IMR-90 (cell line): Measurements from ENCODE around the gene PCSK5. TPM values are rescaled to one million over a fixed set of nuclear protein-coding genes. Genes with fewer than 3 reads are reported as not detected.

Source experiments
- ATAC-seq: fragments of 200-7000 bp; cut with Tn5 transposase; 2 replicates; pipeline ENCODE4 v1.9.1; 2020; ENCODE audit warnings: low read depth, mild to moderate bottlenecking, moderate library complexity
- BruUV-seq: library from RNA; stranded (reverse); fragments of 400-500 nt; replicated peaks from 2 replicates; lab custom pipeline; 2021; lab: Mats Ljungman, UMichigan
- CTCF ChIA-PET: fragments of 300-600 bp; formaldehyde crosslinking; extraction: SDS; loops from one replicate; lab custom pipeline; 2021; ENCODE audit warnings: antibody characterized with exemption; lab: Yijun Ruan, JAX
- POLR2A ChIA-PET: fragments of 300-600 bp; sonication (Branson Sonifier 250); formaldehyde crosslinking; loops from one replicate; lab custom pipeline; 2022; ENCODE audit warnings: antibody characterized with exemption; ENCODE audit not compliant: unreplicated experiment; lab: Charles Lee
- DNase-seq: peaks from one replicate; pipeline ENCODE4 v3.0.0; 2013
- H2AFZ ChIP-seq: replicated peaks from 2 replicates; pipeline ENCODE3; 2013; ENCODE audit warnings: low read length, mild to moderate bottlenecking; ENCODE audit not compliant: poor library complexity
- H2AK5ac ChIP-seq: 2 replicates; pipeline ENCODE4 v1.6.1; 2013; ENCODE audit warnings: low read depth, low read length, inconsistent platforms
- H2AK9ac ChIP-seq: replicated peaks from 2 replicates; pipeline ENCODE3; 2013; ENCODE audit warnings: mild to moderate bottlenecking, low read depth, low read length, moderate library complexity; ENCODE audit not compliant: poor library complexity
- H2BK120ac ChIP-seq: 2 replicates; pipeline ENCODE4 v1.6.1; 2013; ENCODE audit warnings: low read depth, low read length, inconsistent platforms
- H2BK15ac ChIP-seq: 3 replicates; pipeline ENCODE4 v1.6.1; 2013; ENCODE audit warnings: low read depth, low read length, inconsistent platforms
- H2BK20ac ChIP-seq: 2 replicates; pipeline ENCODE4 v1.6.1; 2013; ENCODE audit warnings: low read depth, mild to moderate bottlenecking, inconsistent platforms, low read length, moderate library complexity
- H2BK5ac ChIP-seq: 2 replicates; pipeline ENCODE4 v1.6.1; 2013; ENCODE audit warnings: mild to moderate bottlenecking, low read depth, low read length, inconsistent platforms; ENCODE audit not compliant: poor library complexity, severe bottlenecking
- H3K14ac ChIP-seq: replicated peaks from 2 replicates; pipeline ENCODE4 v1.6.1; 2013; ENCODE audit warnings: low read depth, low read length, inconsistent platforms
- H3K18ac ChIP-seq: 2 replicates; pipeline ENCODE4 v1.6.1; 2013; ENCODE audit warnings: low read depth, low read length, control low read depth
- H3K23ac ChIP-seq: 2 replicates; pipeline ENCODE4 v1.6.1; 2013; ENCODE audit warnings: low read depth, low read length, inconsistent platforms
- H3K27ac ChIP-seq: 2 replicates; pipeline ENCODE4 v1.5.1; 2013; ENCODE audit warnings: mild to moderate bottlenecking, control low read depth, low read length; ENCODE audit not compliant: insufficient read depth
- H3K27me3 ChIP-seq: 2 replicates; pipeline ENCODE4 v1.6.1; 2013; ENCODE audit warnings: low read length; ENCODE audit not compliant: control insufficient read depth, insufficient read depth
- H3K36me3 ChIP-seq: 2 replicates; pipeline ENCODE4 v1.6.1; 2013; ENCODE audit warnings: low read length, mixed read lengths; ENCODE audit not compliant: control insufficient read depth, insufficient read depth
- H3K4ac ChIP-seq: 2 replicates; pipeline ENCODE4 v1.6.1; 2013; ENCODE audit warnings: low read depth, low read length, inconsistent platforms
- H3K4me1 ChIP-seq: 2 replicates; pipeline ENCODE4 v1.6.1; 2013; ENCODE audit warnings: low read length, mixed read lengths; ENCODE audit not compliant: control insufficient read depth, insufficient read depth
- H3K4me2 ChIP-seq: 2 replicates; pipeline ENCODE4 v1.6.1; 2013; ENCODE audit warnings: low read depth, mild to moderate bottlenecking, control low read depth, low read length, moderate library complexity
- H3K4me3 ChIP-seq: 2 replicates; pipeline ENCODE4 v1.5.1; 2013; ENCODE audit warnings: low read depth, mild to moderate bottlenecking, control low read depth, low read length, moderate library complexity; ENCODE audit not compliant: insufficient read depth
- H3K56ac ChIP-seq: 2 replicates; pipeline ENCODE4 v1.6.1; 2013; ENCODE audit warnings: low read length, inconsistent platforms; ENCODE audit not compliant: insufficient read depth; ENCODE audit errors: extremely low read depth
- H3K79me1 ChIP-seq, 2 experiments: 2 replicates each; pipeline ENCODE4 v1.6.1; 2013; ENCODE audit warnings: low read length in 2 of 2, inconsistent platforms in 1 of 2, low read depth in 1 of 2
- H3K9ac ChIP-seq: 2 replicates; pipeline ENCODE4 v1.6.1; 2013; ENCODE audit warnings: low read depth, low read length, control low read depth
- H3K9me1 ChIP-seq: 2 replicates; pipeline ENCODE4 v1.6.1; 2013; ENCODE audit warnings: low read length, inconsistent platforms; ENCODE audit not compliant: insufficient read depth
- H3K9me3 ChIP-seq: 2 replicates; pipeline ENCODE4 v1.6.1; 2013; ENCODE audit warnings: low read length; ENCODE audit not compliant: control insufficient read depth, insufficient read depth
- H4K20me1 ChIP-seq: 2 replicates; pipeline ENCODE4 v1.6.1; 2013; ENCODE audit warnings: low read length, inconsistent platforms; ENCODE audit not compliant: insufficient read depth
- H4K5ac ChIP-seq: 2 replicates; pipeline ENCODE4 v1.6.1; 2013; ENCODE audit warnings: mild to moderate bottlenecking, low read depth, low read length, control low read depth
- H4K8ac ChIP-seq, 2 experiments: 2 replicates each; pipeline ENCODE4 v1.6.1; 2013; ENCODE audit warnings: low read depth in 2 of 2, low read length in 2 of 2, control low read depth in 1 of 2, inconsistent platforms in 1 of 2
- H4K91ac ChIP-seq: 2 replicates; pipeline ENCODE4 v1.6.1; 2013; ENCODE audit warnings: low read depth, low read length, inconsistent platforms; ENCODE audit not compliant: insufficient read depth
- CTCF ChIP-seq: conservative IDR thresholded peaks from 2 replicates; pipeline ENCODE4 v1.5.1; 2012; ENCODE audit warnings: mild to moderate bottlenecking, low read depth, low read length, improper control_type of control experiment
- ELK1 ChIP-seq: fragments of 150-350 bp; IDR thresholded peaks from 2 replicates; pipeline ENCODE4 v1.6.1; 2016; ENCODE audit warnings: low read depth, mild to moderate bottlenecking, low read length, moderate library complexity, borderline replicate concordance
- NFE2L2 ChIP-seq: fragments of 150-350 bp; IDR thresholded peaks from 2 replicates; pipeline ENCODE4 v1.6.1; 2016; ENCODE audit warnings: low read depth, mild to moderate bottlenecking, low read length
- WGBS, 2 experiments: methylation state at CpG; one replicate each; pipeline versions ENCODE4 v1.1.5 to v1.1.7; 2013; ENCODE audit warnings: missing lambda C conversion rate in 2 of 2; ENCODE audit not compliant: insufficient read length in 1 of 2; ENCODE audit errors: extremely low coverage in 2 of 2; 5-methylcytosine and 5-hydroxymethylcytosine counted together
- dilution Hi-C: fragments of 300-500 bp; cut with HindIII; formaldehyde crosslinking; loops from one replicate; pipeline ENCODE4 v1.14.3; 2018; ENCODE audit warnings: low sequenced_read_pairs; ENCODE audit not compliant: unreplicated experiment
- in situ Hi-C: fragments of 300-500 bp; cut with MboI; formaldehyde crosslinking; loops from 3 replicates; pipeline ENCODE4 v1.14.3; 2019; ENCODE audit warnings: low sequenced_read_pairs, inconsistent platforms, mixed read lengths
- intact Hi-C: fragments of 100-400 bp; cut with micrococcal nuclease; formaldehyde crosslinking; loops from 2 replicates; pipeline ENCODE4 v1.10.0; 2022
- polyA plus RNA-seq, 3 experiments: library from polyadenylated mRNA; depleted of rRNA; stranded (reverse); fragments of >200 nt; gene quantifications; 2 replicates each; pipeline ENCODE4 v1.2.3, GENCODE V29; 2012; ENCODE audit warnings: low replicate concordance in 1 of 3
- total RNA-seq: library from RNA; depleted of rRNA; stranded (reverse); fragments of >200 nt; gene quantifications from 2 replicates; pipeline ENCODE4 v1.2.3, GENCODE V29; 2012

PCSK5 gene
- total and polyA plus RNA-seq, 2 of the 4 experiments (the other 2 are of a cell fraction): 1.5 to 3.0 TPM

GRCh38 chr9:76032038-76032796 lies 141.7 kb downstream of the PCSK5 start:
- Histone ChIP-seq H2AK9ac (no peak overlapping the region), H3K4me2 (no peak overlapping the region), H2BK5ac (no peak overlapping the region), H2BK15ac (no peak overlapping the region), H3K27ac (no peak overlapping the region), H4K5ac (no peak overlapping the region), H3K23ac (no peak overlapping the region), H2BK120ac (no peak overlapping the region), H3K9ac (no peak overlapping the region), H3K4me1 (no peaks in the 10 kb centered on the region), H2AK5ac (no peak overlapping the region), H3K27me3 (no peaks in the 10 kb centered on the region), H3K4ac (no peak overlapping the region), H3K79me1 (no peaks in the 10 kb centered on the region), H3K14ac (no peak overlapping the region), H4K91ac (no peak overlapping the region), H4K8ac (no peak overlapping the region), H3K56ac (no peak overlapping the region), H2AFZ (no peak overlapping the region), H3K9me3 (no peaks in the 10 kb centered on the region), H3K9me1 (no peaks in the 10 kb centered on the region; the same call in 1 of the 2 replicates), H3K36me3 (peaks cover 2% of the 10 kb centered on the region; the same call in 1 of the 2 replicates), H4K20me1 (no peaks in the 10 kb centered on the region), H2BK20ac (no peak overlapping the region), H3K4me3 (no peak overlapping the region), H3K18ac (no peak overlapping the region)
- ATAC-seq (peak; percentile 56; the same call in 1 of the 2 replicates), DNase-seq (no peak)
- POLR2A ChIA-PET: no interaction called here
- in situ Hi-C loops (no loop called here), intact Hi-C loops (no loop called here), dilution Hi-C loops (no loop called here)
- WGBS, 2 experiments: 86% methylated on average over 1 of the region's 6 CpGs; no CpG with 5 or more reads in 1 of the 2 experiments
- no peak for TF ChIP-seq NFE2L2
- no peak for TF ChIP-seq ELK1
- TF ChIP-seq CTCF: no peak
- CTCF ChIA-PET: no interaction called here
- no TSS peak for BruUV-seq
